K562 (cell line): Measurements from ENCODE around the gene LIN28B. TPM values are rescaled to one million over a fixed set of nuclear protein-coding genes. Genes with fewer than 3 reads are reported as not detected.

Experiments
- CHD1 ChIP-seq: fragments of 200-600 bp; sonication (generic); IDR thresholded peaks from one replicate; pipeline ENCODE4 v1.6.1; 2012; ENCODE audit warnings: mild to moderate bottlenecking, moderate library complexity, low read length, inconsistent platforms
- CTCFL ChIP-seq: IDR thresholded peaks from 2 replicates; pipeline ENCODE4 v1.6.1; 2011; ENCODE audit warnings: borderline replicate concordance, low read depth, mild to moderate bottlenecking, moderate library complexity, low read length; ENCODE audit not compliant: insufficient read depth, poor library complexity, severe bottlenecking
- ETV6 ChIP-seq, 3 experiments: fragments of 150-350 bp in 1 of 3; sonication (generic) in 1 of 3; formaldehyde crosslinking in 1 of 3; IDR thresholded peaks; 2 replicates each; pipeline versions ENCODE4 v1.6.1 to v1.8.0; 2014 to 2022; ENCODE audit warnings: borderline replicate concordance in 2 of 3, low read depth in 2 of 3, antibody characterized with exemption in 1 of 3, low read length in 1 of 3, mild to moderate bottlenecking in 1 of 3, missing genetic modification reagents in 1 of 3
- HMGXB4 ChIP-seq: sonication (generic); formaldehyde crosslinking; IDR thresholded peaks from 2 replicates; pipeline ENCODE4 v1.8.1; 2023; ENCODE audit warnings: mild to moderate bottlenecking, missing genetic modification reagents
- MBD2 ChIP-seq: sonication (generic); IDR thresholded peaks from 2 replicates; pipeline ENCODE4 v1.6.1; 2016; ENCODE audit warnings: low read depth, borderline replicate concordance
- MCM2 ChIP-seq: fragments of 450-650 bp; IDR thresholded peaks from 2 replicates; pipeline ENCODE4 v1.6.1; 2017; ENCODE audit warnings: low read depth, mild to moderate bottlenecking
- NFIC ChIP-seq: fragments of 450-650 bp; IDR thresholded peaks from 2 replicates; pipeline ENCODE4 v1.6.1; 2017; ENCODE audit warnings: mild to moderate bottlenecking, inconsistent platforms
- PHF21A ChIP-seq: fragments of 450-650 bp; IDR thresholded peaks from 2 replicates; pipeline ENCODE4 v1.6.1; 2017; ENCODE audit warnings: low read depth, borderline replicate concordance
- RFX5 ChIP-seq: IDR thresholded peaks from 2 replicates; pipeline ENCODE4 v1.6.1; 2011; ENCODE audit warnings: low read depth, mild to moderate bottlenecking, improper control_type of control experiment, low read length
- TEAD4 ChIP-seq, 2 experiments: sonication (generic) in 1 of 2; formaldehyde crosslinking in 1 of 2; IDR thresholded peaks; 2 replicates each; pipeline versions ENCODE4 v1.6.1 to v1.8.0; 2012 to 2022; ENCODE audit warnings: borderline replicate concordance in 1 of 2, inconsistent platforms in 1 of 2, low read length in 1 of 2, mild to moderate bottlenecking in 1 of 2, missing genetic modification reagents in 1 of 2
- ZBED1 ChIP-seq: IDR thresholded peaks from 2 replicates; pipeline ENCODE4 v1.6.1; 2014
- ZFX ChIP-seq: sonication (generic); formaldehyde crosslinking; IDR thresholded peaks from 2 replicates; pipeline ENCODE4 v1.8.0; 2022; ENCODE audit warnings: mild to moderate bottlenecking, missing genetic modification reagents, moderate library complexity
- ZNF41 ChIP-seq: fragments of 250-450 bp; sonication (Bioruptor Pico); conservative IDR thresholded peaks from 2 replicates; pipeline ENCODE4 v1.4.0; 2020; ENCODE audit warnings: mild to moderate bottlenecking
- ZNF592 ChIP-seq: fragments of 450-650 bp; IDR thresholded peaks from 2 replicates; pipeline ENCODE4 v1.6.1; 2017; ENCODE audit warnings: antibody characterized with exemption, mild to moderate bottlenecking
- polyA plus RNA-seq, 8 experiments: library from polyadenylated mRNA; depleted of rRNA in 4 of 8; stranded (reverse) in 5 of 8; unstranded in 3 of 8; fragments of >200 nt; fragmentation: Nextera tagmentation in 2 of 8; fragmentation: Illumina TruSeq in 1 of 8; extraction: Ambion mirVana in 2 of 8; extraction: Trizol in 1 of 8; gene quantifications; 2 replicates each; pipeline versions ENCODE4 v1.2.1 to v1.2.3, GENCODE V29; 2011 to 2014; ENCODE audit warnings: inconsistent platforms in 1 of 8, missing spikeins in 1 of 8
- total RNA-seq, 7 experiments: library from RNA; depleted of rRNA in 6 of 7; stranded (reverse); fragments of >200 nt in 6 of 7; fragmentation: Illumina TruSeq in 2 of 7; extraction: Trizol in 2 of 7; gene quantifications; 2 replicates each; pipeline versions ENCODE4 v1.2.1 to v1.2.3, GENCODE V29; 2011 to 2021; ENCODE audit warnings: low replicate concordance in 1 of 7

Gene LIN28B
- total and polyA plus RNA-seq, 9 of the 15 experiments (the other 6 are each of a cell fraction or from before 2014, with no cell fraction given), result 20.9 to 77.3 (median 42.1) TPM

GRCh38 chr6:104952911-104953399, 4.0 kb upstream of the LIN28B start (continued):
- TF ChIP-seq CTCFL (no peak), NFIC (peak; percentile 61), MBD2 (0 out of 2 replicates have a peak, but pooled peaks have one; percentile 6), ETV6 (IDR thresholded peaks at IDR 0.05; ENCODE audit: borderline replicate concordance in 1 of 2, low read depth in 2 of 2, low read length in 1 of 2) (no peak), ETV6 (CRISPR knock-in tag; IDR thresholded peaks at IDR 0.05; ENCODE audit: borderline replicate concordance) (no peak), ZNF41 (CRISPR knock-in tag) (no peak), HMGXB4 (CRISPR knock-in tag) (0 out of 2 replicates have a peak, but pooled peaks have one; percentile 66), TEAD4 (IDR thresholded peaks at IDR 0.05; ENCODE audit: low read length) (peak; percentile 35; the same call in 1 of the 2 replicates), TEAD4 (CRISPR knock-in tag; IDR thresholded peaks at IDR 0.05; ENCODE audit: borderline replicate concordance) (no peak), ZBED1 (0 out of 2 replicates have a peak, but pooled peaks have one; percentile 45), ZFX (CRISPR knock-in tag) (peak; percentile 50), PHF21A (no peak), RFX5 (no peak), CHD1 (peak; percentile 30), MCM2 (no peak), ZNF592 (peak; percentile 81; the same call in 1 of the 2 replicates)
